Measurements from ENCODE around the gene ATAD1. TPM values are rescaled to one million over a fixed set of nuclear protein-coding genes. Genes with fewer than 3 reads are reported as not detected.

Gene ATAD1
- polyA plus RNA-seq, 3 donors, result 6.3 to 13.2 (median 10.2) TPM

DNA sequence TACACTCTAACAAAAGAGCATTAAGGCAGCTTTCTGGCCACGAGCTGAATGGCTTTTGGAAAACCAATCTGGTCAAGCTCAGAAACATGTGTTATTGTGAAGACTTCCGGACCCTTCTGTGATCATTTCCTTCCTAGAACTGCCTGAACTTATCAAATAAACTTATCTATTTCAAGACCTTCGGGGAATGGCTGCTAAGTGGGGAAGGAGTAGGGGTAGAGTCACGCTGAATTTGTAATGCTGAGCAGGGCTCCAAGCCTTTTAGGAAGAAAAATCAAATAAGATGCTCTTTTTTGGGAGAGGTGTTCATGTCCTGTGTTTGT, 101.7 kb downstream of the ATAD1 start:
- no peaks in the 10 kb centered on the region for H3K36me3 Mint-ChIP-seq
- no peak overlapping the region for H3K9ac ChIP-seq (ENCODE audit: insufficient read depth, low read length, poor library complexity, severe bottlenecking)
- no peak overlapping the region for H3K4me2 ChIP-seq (replicated peaks; ENCODE audit: extremely low read depth, low read length, poor library complexity, severe bottlenecking)
- H3K4me1 ChIP-seq (ENCODE audit: control insufficient read depth in 1 of 2, insufficient read depth in 2 of 2, low read length in 2 of 2), result peaks cover 8 to 12% of the 10 kb centered on the region in 2 donors
- no peaks in the 10 kb centered on the region for H3K9me3 Mint-ChIP-seq
- no peaks in the 10 kb centered on the region for H3K9me3 ChIP-seq (replicated peaks in 1 of 2; ENCODE audit: control insufficient read depth in 1 of 2, insufficient read depth in 1 of 2, low read length in 2 of 2)
- TF ChIP-seq, protein P1, sequence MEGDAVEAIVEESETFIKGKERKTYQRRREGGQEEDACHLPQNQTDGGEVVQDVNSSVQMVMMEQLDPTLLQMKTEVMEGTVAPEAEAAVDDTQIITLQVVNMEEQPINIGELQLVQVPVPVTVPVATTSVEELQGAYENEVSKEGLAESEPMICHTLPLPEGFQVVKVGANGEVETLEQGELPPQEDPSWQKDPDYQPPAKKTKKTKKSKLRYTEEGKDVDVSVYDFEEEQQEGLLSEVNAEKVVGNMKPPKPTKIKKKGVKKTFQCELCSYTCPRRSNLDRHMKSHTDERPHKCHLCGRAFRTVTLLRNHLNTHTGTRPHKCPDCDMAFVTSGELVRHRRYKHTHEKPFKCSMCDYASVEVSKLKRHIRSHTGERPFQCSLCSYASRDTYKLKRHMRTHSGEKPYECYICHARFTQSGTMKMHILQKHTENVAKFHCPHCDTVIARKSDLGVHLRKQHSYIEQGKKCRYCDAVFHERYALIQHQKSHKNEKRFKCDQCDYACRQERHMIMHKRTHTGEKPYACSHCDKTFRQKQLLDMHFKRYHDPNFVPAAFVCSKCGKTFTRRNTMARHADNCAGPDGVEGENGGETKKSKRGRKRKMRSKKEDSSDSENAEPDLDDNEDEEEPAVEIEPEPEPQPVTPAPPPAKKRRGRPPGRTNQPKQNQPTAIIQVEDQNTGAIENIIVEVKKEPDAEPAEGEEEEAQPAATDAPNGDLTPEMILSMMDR (IDR thresholded peaks at IDR 0.05), result no peak
- WGBS (ENCODE audit: insufficient coverage), result 40% methylated on average over 1 of the region's 4 CpGs
- no peaks in the 10 kb centered on the region for H3K36me3 ChIP-seq (replicated peaks in 1 of 2; ENCODE audit: control insufficient read depth in 1 of 2, insufficient read depth in 2 of 2, low read length in 2 of 2)
- no peak overlapping the region for H2AFZ ChIP-seq (ENCODE audit: insufficient read depth, low read depth, low read length, poor library complexity, severe bottlenecking)
- no peak overlapping the region for H3K27ac Mint-ChIP-seq
- no peak overlapping the region for H3K4me3 Mint-ChIP-seq
- no peak overlapping the region for H3K4me3 ChIP-seq (replicated peaks in 1 of 3; ENCODE audit: low read depth in 2 of 3, low read length in 3 of 3)
- no peaks in the 10 kb centered on the region for H4K20me1 ChIP-seq (ENCODE audit: insufficient read depth, low read length)
- intact Hi-C loops (cut with micrococcal nuclease), result no loop called here
- H3K4me1 Mint-ChIP-seq, result peaks cover 13% of the 10 kb centered on the region
- H3K79me2 ChIP-seq (ENCODE audit: insufficient read depth, low read length), result no peaks in the 10 kb centered on the region
- no peaks in the 10 kb centered on the region for H3K27me3 ChIP-seq (ENCODE audit: control insufficient read depth in 2 of 2, insufficient read depth in 2 of 2, low read length in 2 of 2)
- no peak for DNase-seq
- H3K27ac ChIP-seq (ENCODE audit: low read depth in 1 of 2, low read length in 2 of 2), result no peak overlapping the region
- H3K27me3 Mint-ChIP-seq (ENCODE audit: low read depth in 3 of 3), result peaks cover 0 to 2% (median 0%) of the 10 kb centered on the region in 3 donors

DNA sequence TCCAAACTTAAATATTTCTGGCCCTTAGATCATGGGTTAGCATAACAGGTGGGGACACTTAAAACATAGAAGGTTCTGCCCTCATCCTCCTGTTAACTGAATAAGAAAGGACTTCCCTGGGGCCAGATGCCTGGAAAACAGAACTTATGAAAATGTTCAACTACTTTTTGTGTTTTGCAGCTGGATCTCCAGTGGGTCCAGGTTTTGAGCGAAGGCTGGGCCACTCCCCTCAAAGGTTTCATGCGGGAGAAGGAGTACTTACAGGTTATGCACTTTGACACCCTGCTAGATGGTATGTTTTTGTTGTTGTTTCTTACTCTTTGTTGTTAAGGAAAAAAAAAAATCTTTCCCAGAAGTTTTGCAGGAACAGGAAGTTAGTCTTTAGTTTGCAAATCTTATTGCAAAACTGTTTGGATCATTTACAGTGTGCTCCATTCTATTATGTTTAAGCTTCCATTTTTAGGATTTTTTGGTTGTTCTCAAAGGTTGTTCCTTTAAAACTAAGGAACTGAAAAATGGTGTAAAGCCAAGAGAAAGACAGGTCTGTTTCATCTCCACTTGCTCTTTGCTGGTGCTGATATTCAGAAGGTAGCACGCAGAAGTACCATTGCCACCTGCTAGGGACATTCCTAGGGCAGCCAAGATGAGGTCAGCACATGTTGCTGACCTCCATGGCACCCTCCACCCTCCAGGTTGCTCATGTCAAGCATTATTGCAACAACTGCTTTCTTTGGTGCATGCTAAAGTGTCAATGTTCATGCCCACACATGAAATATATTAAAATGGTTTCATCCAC, 102.3 kb downstream of the ATAD1 start:
- TF ChIP-seq, protein P1 (IDR thresholded peaks at IDR 0.05), result no peak
- Histone ChIP-seq H3K36me3 (replicated peaks in 1 of 2; ENCODE audit: control insufficient read depth in 1 of 2, insufficient read depth in 2 of 2, low read length in 2 of 2) (no peaks in the 10 kb centered on the region), H3K9ac (ENCODE audit: insufficient read depth, low read length, poor library complexity, severe bottlenecking) (no peak overlapping the region), H4K20me1 (ENCODE audit: insufficient read depth, low read length) (no peaks in the 10 kb centered on the region), H3K9me3 (replicated peaks in 1 of 2; ENCODE audit: control insufficient read depth in 1 of 2, insufficient read depth in 1 of 2, low read length in 2 of 2) (no peaks in the 10 kb centered on the region), H3K27ac (ENCODE audit: low read depth in 1 of 2, low read length in 2 of 2) (no peak overlapping the region), H3K79me2 (ENCODE audit: insufficient read depth, low read length) (no peaks in the 10 kb centered on the region), H3K4me3 (replicated peaks in 1 of 3; ENCODE audit: low read depth in 2 of 3, low read length in 3 of 3) (no peak overlapping the region), H3K4me1 (ENCODE audit: control insufficient read depth in 1 of 2, insufficient read depth in 2 of 2, low read length in 2 of 2) (peaks cover 8 to 12% of the 10 kb centered on the region in 2 donors), H3K4me2 (replicated peaks; ENCODE audit: extremely low read depth, low read length, poor library complexity, severe bottlenecking) (no peak overlapping the region), H2AFZ (ENCODE audit: insufficient read depth, low read depth, low read length, poor library complexity, severe bottlenecking) (no peak overlapping the region), H3K27me3 (ENCODE audit: control insufficient read depth in 2 of 2, insufficient read depth in 2 of 2, low read length in 2 of 2) (no peaks in the 10 kb centered on the region)
- no peaks in the 10 kb centered on the region for H3K36me3 Mint-ChIP-seq
- H3K27ac Mint-ChIP-seq, result peak overlapping the region in 1 of 7 donors; percentile 60
- WGBS (ENCODE audit: insufficient coverage), result 93% methylated on average over 2 of the region's 3 CpGs
- no peak for DNase-seq
- H3K9me3 Mint-ChIP-seq, result no peaks in the 10 kb centered on the region
- peaks cover 13% of the 10 kb centered on the region for H3K4me1 Mint-ChIP-seq
- no peak overlapping the region for H3K4me3 Mint-ChIP-seq
- intact Hi-C loops (cut with micrococcal nuclease), result no loop called here
- peaks cover 0 to 2% (median 0%) of the 10 kb centered on the region in 3 donors for H3K27me3 Mint-ChIP-seq (ENCODE audit: low read depth in 3 of 3)

All from CD14-positive monocyte (primary cell).